ENCODE data around the gene PDPN.

- TF ChIP-seq CTCF (IDR thresholded peaks at IDR 0.05; ENCODE audit: low read depth, low read length, poor library complexity, severe bottlenecking) = no peak
- no peak for TF ChIP-seq EZH2phosphoT487 (IDR thresholded peaks at IDR 0.05; ENCODE audit: borderline replicate concordance, low read length)
Observed at GRCh38 chr1:13646521-13646920, 62.9 kb downstream of the PDPN start.

All from DOHH2 (cell line).